H1 (cell line): ENCODE results near the gene ZNF669. TPM values are rescaled to one million over a fixed set of nuclear protein-coding genes. Genes with fewer than 3 reads are reported as not detected.
A peak's percentile ranks its signal among the peaks of the same experiment; 100 is the strongest.

Experiments used
- CTCF ChIA-PET: fragments of 300-600 bp; sonication (Branson Sonifier 250); formaldehyde crosslinking; loops from one replicate; lab custom pipeline; 2021; ENCODE audit not compliant: partially characterized antibody; lab: Charles Lee
- POLR2A ChIA-PET: fragments of 300-600 bp; sonication (Branson Sonifier 250); formaldehyde crosslinking; loops from one replicate; lab custom pipeline; 2021; ENCODE audit warnings: inconsistent platforms; ENCODE audit not compliant: partially characterized antibody; lab: Charles Lee
- DNase-seq, 2 experiments: peaks; one replicate each; pipeline versions ENCODE4 v3.0.0 to v3.0.0-alpha.2; 2010 to 2022; ENCODE audit warnings: low spot score in 2 of 2, low read depth in 1 of 2, mixed read lengths in 1 of 2
- FAIRE-seq: peaks from 2 replicates; lab custom pipeline; 2011; peaks lifted over from hg19 to GRCh38; lab: Jason Lieb, UNC
- H2AFZ ChIP-seq: 2 replicates; pipeline ENCODE4 v1.8.1; 2012; ENCODE audit warnings: low read length, inconsistent platforms
- H2AK5ac ChIP-seq: 2 replicates; pipeline ENCODE4 v1.6.1; 2013; ENCODE audit warnings: low read depth, low read length
- H2BK120ac ChIP-seq: replicated peaks from 2 replicates; pipeline ENCODE3; 2013; ENCODE audit warnings: low read depth, low read length, inconsistent platforms
- H2BK12ac ChIP-seq: 2 replicates; pipeline ENCODE4 v1.6.1; 2013; ENCODE audit warnings: low read depth, low read length
- H2BK15ac ChIP-seq: 2 replicates; pipeline ENCODE4 v1.6.1; 2013; ENCODE audit warnings: low read length
- H2BK20ac ChIP-seq: 2 replicates; pipeline ENCODE4 v1.6.1; 2013; ENCODE audit warnings: low read length
- H2BK5ac ChIP-seq: 2 replicates; pipeline ENCODE4 v1.6.1; 2013; ENCODE audit warnings: low read depth, low read length
- H3K14ac ChIP-seq: 2 replicates; pipeline ENCODE4 v1.6.1; 2013; ENCODE audit warnings: inconsistent platforms; ENCODE audit not compliant: insufficient read length
- H3K18ac ChIP-seq: 2 replicates; pipeline ENCODE4 v1.6.1; 2013; ENCODE audit warnings: low read length; ENCODE audit errors: extremely low read depth
- H3K23ac ChIP-seq: 2 replicates; pipeline ENCODE4 v1.6.1; 2013; ENCODE audit warnings: inconsistent platforms; ENCODE audit not compliant: insufficient read length
- H3K23me2 ChIP-seq: 2 replicates; pipeline ENCODE4 v1.6.1; 2013; ENCODE audit warnings: low read depth, low read length
- H3K27ac ChIP-seq: 2 replicates; pipeline ENCODE4 v1.6.1; 2011; ENCODE audit warnings: low read depth, low read length, inconsistent platforms
- H3K27me3 ChIP-seq, 4 experiments: replicated peaks in 1 of 4; 1 replicate in 1 of 4; 2 replicates in 3 of 4; pipeline versions ENCODE4 v1.6.1 to v1.8.1; 2011 to 2013; ENCODE audit warnings: low read length in 3 of 4, mild to moderate bottlenecking in 3 of 4, inconsistent platforms in 2 of 4, mixed read lengths in 2 of 4, moderate library complexity in 1 of 4; ENCODE audit not compliant: control insufficient read depth in 3 of 4, insufficient read depth in 3 of 4; ENCODE audit errors: extremely low read depth in 1 of 4
- H3K36me3 ChIP-seq, 4 experiments: 2 replicates each; pipeline versions ENCODE4 v1.6.1 to v1.8.1; 2011 to 2013; ENCODE audit warnings: mild to moderate bottlenecking in 4 of 4, low read length in 3 of 4, moderate library complexity in 2 of 4, control low read depth in 1 of 4, inconsistent platforms in 1 of 4; ENCODE audit not compliant: insufficient read depth in 4 of 4, control insufficient read depth in 2 of 4
- H3K4ac ChIP-seq: replicated peaks from 2 replicates; pipeline ENCODE3; 2013; ENCODE audit warnings: low read length, low read depth, mixed read lengths, inconsistent platforms; ENCODE audit not compliant: insufficient read length
- H3K4me1 ChIP-seq, 4 experiments: replicated peaks in 1 of 4; 1 replicate in 1 of 4; 2 replicates in 3 of 4; pipeline versions ENCODE4 v1.6.1 to v1.8.1; 2011 to 2013; ENCODE audit warnings: low read length in 3 of 4, inconsistent platforms in 2 of 4, mixed read lengths in 1 of 4; ENCODE audit not compliant: insufficient read depth in 4 of 4, control insufficient read depth in 3 of 4
- H3K4me2 ChIP-seq, 2 experiments: 2 replicates each; pipeline versions ENCODE4 v1.6.1 to v1.8.1; 2011 to 2013; ENCODE audit warnings: low read depth in 2 of 2, low read length in 2 of 2, control low read depth in 1 of 2, inconsistent platforms in 1 of 2, mild to moderate bottlenecking in 1 of 2; ENCODE audit not compliant: insufficient read depth in 1 of 2
- H3K4me3 ChIP-seq, 4 experiments: fragments of 200-600, 300-600 bp in 1 of 4; sonication (generic), shearing (Covaris generic), sonication (Bioruptor Twin) in 1 of 4; 2 replicates each; pipeline versions ENCODE4 v1.5.1 to v1.8.1; 2011 to 2016; ENCODE audit warnings: low read length in 4 of 4, low read depth in 3 of 4, control low read depth in 2 of 4, inconsistent platforms in 2 of 4, mild to moderate bottlenecking in 2 of 4, mixed read lengths in 1 of 4, moderate library complexity in 1 of 4; ENCODE audit not compliant: insufficient read depth in 2 of 4; ENCODE audit errors: extremely low read depth in 1 of 4
- H3K56ac ChIP-seq: replicated peaks from 2 replicates; pipeline ENCODE3; 2013; ENCODE audit warnings: low read depth, mild to moderate bottlenecking, mixed read lengths, low read length, inconsistent platforms; ENCODE audit not compliant: insufficient read length
- H3K79me1 ChIP-seq: 2 replicates; pipeline ENCODE4 v1.6.1; 2013; ENCODE audit warnings: low read depth, low read length, control low read depth
- H3K79me2 ChIP-seq, 2 experiments: 2 replicates each; pipeline versions ENCODE4 v1.6.1 to v1.8.1; 2012 to 2013; ENCODE audit warnings: low read length in 2 of 2, mild to moderate bottlenecking in 2 of 2, inconsistent platforms in 1 of 2; ENCODE audit not compliant: insufficient read depth in 2 of 2, control insufficient read depth in 1 of 2
- H3K9ac ChIP-seq, 4 experiments: replicated peaks in 1 of 4; 1 replicate in 1 of 4; 2 replicates in 3 of 4; pipeline versions ENCODE4 v1.6.1 to v1.8.1; 2011 to 2013; ENCODE audit warnings: low read depth in 3 of 4, low read length in 3 of 4, control low read depth in 2 of 4, mild to moderate bottlenecking in 2 of 4, moderate library complexity in 2 of 4, inconsistent platforms in 1 of 4; ENCODE audit errors: extremely low read depth in 1 of 4
- H3K9me3 ChIP-seq, 2 experiments: 2 replicates each; pipeline versions ENCODE4 v1.6.1 to v1.8.1; 2012 to 2013; ENCODE audit warnings: mild to moderate bottlenecking in 2 of 2, moderate library complexity in 2 of 2, control low read depth in 1 of 2, inconsistent platforms in 1 of 2, low read depth in 1 of 2, low read length in 1 of 2, mixed read lengths in 1 of 2; ENCODE audit not compliant: insufficient read depth in 2 of 2
- H4K20me1 ChIP-seq, 2 experiments: replicated peaks in 1 of 2; 2 replicates each; pipeline versions ENCODE3 to v1.8.1; 2011 to 2013; ENCODE audit warnings: inconsistent platforms in 2 of 2, low read length in 2 of 2, mild to moderate bottlenecking in 1 of 2; ENCODE audit not compliant: insufficient read depth in 2 of 2, control insufficient read depth in 1 of 2
- H4K5ac ChIP-seq: 2 replicates; pipeline ENCODE4 v1.6.1; 2013; ENCODE audit warnings: low read length, low read depth, mixed read lengths, inconsistent platforms; ENCODE audit not compliant: insufficient read length
- H4K8ac ChIP-seq: 2 replicates; pipeline ENCODE4 v1.8.0; 2013; ENCODE audit warnings: mild to moderate bottlenecking, moderate library complexity, low read length, inconsistent platforms; ENCODE audit not compliant: insufficient read depth; ENCODE audit errors: extremely low read depth
- H4K91ac ChIP-seq: replicated peaks from 2 replicates; pipeline ENCODE3; 2013; ENCODE audit warnings: low read length, mixed read lengths, inconsistent platforms; ENCODE audit not compliant: insufficient read length
- ASH2L ChIP-seq: fragments of 200-600, 300-600 bp; sonication (generic); IDR thresholded peaks from one replicate; pipeline ENCODE4 v1.7.1; 2017; ENCODE audit warnings: low read length
- BCL11A ChIP-seq, 2 experiments: IDR thresholded peaks; one replicate each; pipeline ENCODE4 v1.6.1; 2011; ENCODE audit warnings: low read depth in 2 of 2, low read length in 2 of 2, mild to moderate bottlenecking in 2 of 2
- CBX8 ChIP-seq: fragments of 300-800, 300-1000 bp; sonication (generic); IDR thresholded peaks from 2 replicates; pipeline ENCODE4 v1.7.1; 2016; ENCODE audit warnings: low read depth, low read length, borderline replicate concordance
- CEBPB ChIP-seq: IDR thresholded peaks from 2 replicates; pipeline ENCODE4 v1.6.1; 2012; ENCODE audit warnings: low read depth, low read length
- CHD1 ChIP-seq: IDR thresholded peaks from 2 replicates; pipeline ENCODE4 v1.6.1; 2012; ENCODE audit warnings: low read depth, low read length, improper control_type of control experiment
- E2F6 ChIP-seq: IDR thresholded peaks from 2 replicates; pipeline ENCODE4 v1.6.1; 2012; ENCODE audit warnings: inconsistent platforms
- EP300 ChIP-seq, 2 experiments: IDR thresholded peaks; 1 replicate in 1 of 2; 2 replicates in 1 of 2; pipeline ENCODE4 v1.6.1; 2011 to 2012; ENCODE audit warnings: low read depth in 2 of 2, low read length in 2 of 2, mild to moderate bottlenecking in 2 of 2, borderline replicate concordance in 1 of 2, inconsistent platforms in 1 of 2, moderate library complexity in 1 of 2
- FOSL1 ChIP-seq: IDR thresholded peaks from 2 replicates; pipeline ENCODE4 v1.6.1; 2011; ENCODE audit warnings: mild to moderate bottlenecking, low read depth, low read length, moderate library complexity; ENCODE audit not compliant: insufficient read depth
- RAD21 ChIP-seq, 2 experiments: IDR thresholded peaks in 1 of 2; conservative IDR thresholded peaks in 1 of 2; 2 replicates each; pipeline ENCODE4 v1.6.1; 2011; ENCODE audit warnings: low read depth in 2 of 2, low read length in 2 of 2, improper control_type of control experiment in 1 of 2, inconsistent platforms in 1 of 2, mild to moderate bottlenecking in 1 of 2, moderate library complexity in 1 of 2
- RXRA ChIP-seq: IDR thresholded peaks from 2 replicates; pipeline ENCODE4 v1.6.1; 2011; ENCODE audit warnings: low read depth, mild to moderate bottlenecking, low read length, moderate library complexity; ENCODE audit not compliant: insufficient read depth
- TBP ChIP-seq: IDR thresholded peaks from 2 replicates; pipeline ENCODE4 v1.6.1; 2011; ENCODE audit warnings: low read depth, low read length, improper control_type of control experiment
- whole genome bisulfite sequencing, 2 experiments: shearing (Covaris generic) in 1 of 2; methylation state at CpG; one replicate each; pipeline versions ENCODE4 v1.1.6 to v1.1.7; 2013 to 2015; ENCODE audit warnings: low lambda C conversion rate in 2 of 2, mixed read lengths in 2 of 2, inconsistent platforms in 1 of 2, low coverage in 1 of 2, missing lambda C conversion rate in 1 of 2; ENCODE audit not compliant: insufficient replicate concordance in 2 of 2, insufficient coverage in 1 of 2, insufficient read length in 1 of 2; ENCODE audit errors: extremely low coverage in 1 of 2, missing lambda C conversion rate in 1 of 2; 5-methylcytosine and 5-hydroxymethylcytosine counted together
- polyA plus RNA-seq, 7 experiments: library from polyadenylated mRNA; depleted of rRNA in 3 of 7; stranded (reverse) in 5 of 7; unstranded in 2 of 7; fragments of >200 nt in 5 of 7; fragments of 200-250 nt in 2 of 7; gene quantifications; 1 replicate in 5 of 7; 2 replicates in 1 of 7; 4 replicates in 1 of 7; pipeline versions ENCODE4 v1.2.1 to v1.2.3, GENCODE V29; 2011 to 2013; ENCODE audit warnings: missing spikeins in 2 of 7, mixed read lengths in 2 of 7
- total RNA-seq: library from RNA; stranded (reverse); fragmentation: NEBNext Ultra II Directional; extraction: Animal tissue kit (Norgen Biotek cat#: 25700); gene quantifications from 2 replicates; pipeline ENCODE4 v1.2.1, GENCODE V29; 2021

Gene ZNF669
- total and polyA plus RNA-seq, 2 of the 8 experiments (the other 6 are each of a cell fraction or from before 2014, with no cell fraction given) = 4.8 to 20.3 TPM

GRCh38 chr1:247145279-247145678 lies 41.1 kb upstream of the ZNF669 start:
- no peak overlapping the region for H2BK15ac ChIP-seq
- peaks cover 0 to 40% of the 10 kb centered on the region in 2 experiments; a peak in 2 of 4 replicates for H3K79me2 ChIP-seq
- no peak overlapping the region for H4K5ac ChIP-seq
- H3K56ac ChIP-seq = no peak overlapping the region
- no peak overlapping the region for H3K4me2 ChIP-seq
- H2BK5ac ChIP-seq = no peak overlapping the region
- H2BK12ac ChIP-seq = no peak overlapping the region
- no peak overlapping the region for H3K4me3 ChIP-seq
- H4K91ac ChIP-seq = no peak overlapping the region
- no peaks in the 10 kb centered on the region for H3K27me3 ChIP-seq
- H3K4ac ChIP-seq = no peak overlapping the region
- H3K36me3 ChIP-seq = peaks cover 0 to 49% (median 12%) of the 10 kb centered on the region in 4 experiments; a peak in 6 of 8 replicates
- TF ChIP-seq E2F6 = no peak
- no peak for TF ChIP-seq CBX8
- no peak for TF ChIP-seq CHD1
- TF ChIP-seq CEBPB = no peak
- TF ChIP-seq FOSL1 = no peak
- TF ChIP-seq TBP = no peak
- TF ChIP-seq BCL11A (IDR thresholded peaks at IDR 0.05; ENCODE audit: low read depth in 2 of 2, low read length in 2 of 2) = no peak
- no peak for TF ChIP-seq RAD21 (IDR thresholded peaks at IDR 0.05 in 1 of 2, conservative IDR thresholded peaks at IDR 0.05 in 1 of 2; ENCODE audit: low read depth in 2 of 2, low read length in 2 of 2)
- TF ChIP-seq ASH2L = no peak
- TF ChIP-seq RXRA = no peak
- no peak for TF ChIP-seq EP300 (IDR thresholded peaks at IDR 0.05; ENCODE audit: borderline replicate concordance in 1 of 2, low read depth in 2 of 2, low read length in 2 of 2)
- no peak overlapping the region for H3K14ac ChIP-seq
- no peak overlapping the region for H2AFZ ChIP-seq
- no peak overlapping the region for H3K9ac ChIP-seq
- POLR2A ChIA-PET = no interaction called here
- CTCF ChIA-PET = interaction anchor here (2.3 to 3.0 kb wide), 3 partner anchors 10 to 26 kb away, joined by 9 to 20 read pairs (median 14); no protein-coding TSS in a partner anchor
- no peak overlapping the region for H3K18ac ChIP-seq
- DNase-seq (peak in 1 of 2 experiments; percentile 17), FAIRE-seq (no peak)
- no peak overlapping the region for H2AK5ac ChIP-seq
- H4K20me1 ChIP-seq = peaks cover 0 to 2% of the 10 kb centered on the region in 2 experiments
- no peak overlapping the region for H4K8ac ChIP-seq
- H3K23ac ChIP-seq = no peak overlapping the region
- no peak overlapping the region for H3K27ac ChIP-seq
- no peak overlapping the region for H2BK120ac ChIP-seq
- H3K23me2 ChIP-seq = no peaks in the 10 kb centered on the region
- no peak overlapping the region for H2BK20ac ChIP-seq
- no peaks in the 10 kb centered on the region for H3K4me1 ChIP-seq
- WGBS, 2 experiments = 83% methylated on average over 6 of the region's 6 CpGs; no CpG with 5 or more reads in 1 of the 2 experiments
- peaks cover 34 to 40% of the 10 kb centered on the region in 2 experiments for H3K9me3 ChIP-seq
- peaks cover 10% of the 10 kb centered on the region for H3K79me1 ChIP-seq
